GM23338 (cell line): ENCODE measurements around the gene LONP1. TPM values are rescaled to one million over a fixed set of nuclear protein-coding genes. Genes with fewer than 3 reads are reported as not detected.
A peak's percentile ranks its signal among the peaks of the same experiment; 100 is the strongest.

ENCODE experiments used
- ATAC-seq: fragments of 200-7000 bp; cut with Tn5 transposase; 3 replicates; pipeline ENCODE4 v1.9.1; 2020
- DNase-seq: peaks from one replicate; pipeline ENCODE4 v3.0.0-alpha.2; 2015; ENCODE audit warnings: low spot score
- H2AFZ ChIP-seq: fragments of 200-600 bp; sonication (generic); 2 replicates; pipeline ENCODE4 v1.8.0; 2016; ENCODE audit warnings: antibody characterized with exemption, mild to moderate bottlenecking, moderate library complexity
- H3F3A ChIP-seq: fragments of 200-600 bp; sonication (generic); replicated peaks from 2 replicates; pipeline ENCODE4 v1.8.0; 2017; ENCODE audit warnings: antibody characterized with exemption, mixed run types, low read depth
- H3K27ac ChIP-seq: fragments of 200-600 bp; sonication (generic); 2 replicates; pipeline ENCODE4 v1.6.1; 2016; ENCODE audit warnings: low read depth
- H3K27me3 ChIP-seq: fragments of 200-600 bp; sonication (generic); 2 replicates; pipeline ENCODE4 v1.8.0; 2016; ENCODE audit warnings: mild to moderate bottlenecking, mixed run types, moderate library complexity; ENCODE audit not compliant: insufficient read depth
- H3K36me3 ChIP-seq: fragments of 200-600 bp; sonication (generic); 2 replicates; pipeline ENCODE4 v1.8.0; 2016; ENCODE audit warnings: mild to moderate bottlenecking; ENCODE audit not compliant: insufficient read depth
- H3K4me1 ChIP-seq: fragments of 200-600 bp; sonication (generic); 2 replicates; pipeline ENCODE4 v1.8.0; 2016; ENCODE audit warnings: mild to moderate bottlenecking, moderate library complexity; ENCODE audit not compliant: insufficient read depth
- H3K4me2 ChIP-seq: fragments of 200-600 bp; sonication (generic); 2 replicates; pipeline ENCODE4 v1.7.1; 2017; ENCODE audit warnings: mixed run types
- H3K4me3 ChIP-seq: fragments of 200-600 bp; sonication (generic); 2 replicates; pipeline ENCODE4 v1.6.1; 2016; ENCODE audit warnings: mixed run types
- H3K79me2 ChIP-seq: fragments of 200-600 bp; sonication (generic); replicated peaks from 2 replicates; pipeline ENCODE4 v1.8.0; 2017; ENCODE audit warnings: mild to moderate bottlenecking; ENCODE audit not compliant: insufficient read depth
- H3K9me2 ChIP-seq: fragments of 200-600 bp; sonication (generic); 2 replicates; pipeline ENCODE4 v1.8.0; 2017; ENCODE audit not compliant: insufficient read depth
- H4K20me1 ChIP-seq: fragments of 200-600 bp; sonication (generic); replicated peaks from 2 replicates; pipeline ENCODE4 v1.8.0; 2017; ENCODE audit warnings: mild to moderate bottlenecking; ENCODE audit not compliant: insufficient read depth
- H3K27ac Mint-ChIP-seq: 2 replicates; pipeline ENCODE4 v1.8.0; 2020; ENCODE audit warnings: inconsistent platforms, mild to moderate bottlenecking, moderate library complexity, mixed read lengths
- H3K27me3 Mint-ChIP-seq: 3 replicates; pipeline ENCODE4 v1.8.0; 2022; ENCODE audit warnings: low read depth, mild to moderate bottlenecking, moderate library complexity, mixed read lengths, inconsistent platforms; ENCODE audit not compliant: insufficient read depth, poor library complexity
- H3K36me3 Mint-ChIP-seq: 3 replicates; pipeline ENCODE4 v1.8.0; 2021; ENCODE audit warnings: low read depth, mild to moderate bottlenecking, inconsistent platforms, moderate library complexity, mixed read lengths
- H3K4me1 Mint-ChIP-seq: 3 replicates; pipeline ENCODE4 v1.8.0; 2020; ENCODE audit warnings: mild to moderate bottlenecking, inconsistent platforms, mixed read lengths
- H3K4me3 Mint-ChIP-seq: 3 replicates; pipeline ENCODE4 v1.8.0; 2021; ENCODE audit warnings: moderate library complexity, mild to moderate bottlenecking, inconsistent platforms, mixed read lengths
- H3K9me3 Mint-ChIP-seq: 3 replicates; pipeline ENCODE4 v1.8.0; 2020; ENCODE audit warnings: moderate library complexity, mild to moderate bottlenecking, inconsistent platforms, mixed read lengths
- CREB1 ChIP-seq: fragments of 250-450 bp; sonication (Bioruptor Pico); IDR thresholded peaks from 2 replicates; pipeline ENCODE4 v1.5.0; 2020; ENCODE audit warnings: low read depth, mild to moderate bottlenecking, moderate library complexity
- CTCF ChIP-seq, 2 experiments: fragments of 200-600 bp in 1 of 2; sonication (generic) in 1 of 2; conservative IDR thresholded peaks; 2 replicates each; pipeline versions ENCODE4 v1.5.1 to v1.6.1; 2016 to 2017; ENCODE audit warnings: antibody characterized with exemption in 2 of 2, low read depth in 2 of 2, mild to moderate bottlenecking in 2 of 2, moderate library complexity in 1 of 2
- ETS1 ChIP-seq: IDR thresholded peaks from 2 replicates; pipeline ENCODE4 v1.6.1; 2016; ENCODE audit warnings: antibody characterized with exemption
- EZH2 ChIP-seq: fragments of 200-600 bp; sonication (generic); IDR thresholded peaks from one replicate; pipeline ENCODE4 v1.8.0; 2017; ENCODE audit warnings: antibody characterized with exemption, mild to moderate bottlenecking, low read depth; ENCODE audit not compliant: unreplicated experiment
- EZH2phosphoT487 ChIP-seq: fragments of 200-600 bp; sonication (generic); IDR thresholded peaks from one replicate; pipeline ENCODE4 v1.8.1; 2018; ENCODE audit warnings: antibody characterized with exemption; ENCODE audit not compliant: unreplicated experiment
- JUNB ChIP-seq: IDR thresholded peaks from one replicate; pipeline ENCODE4 v1.6.1; 2016; ENCODE audit warnings: antibody characterized with exemption; ENCODE audit not compliant: unreplicated experiment
- NANOG ChIP-seq: IDR thresholded peaks from 2 replicates; pipeline ENCODE4 v1.6.1; 2016; ENCODE audit warnings: antibody characterized with exemption, borderline replicate concordance
- POLR2AphosphoS5 ChIP-seq: IDR thresholded peaks from 2 replicates; pipeline ENCODE4 v1.6.1; 2016; ENCODE audit warnings: antibody characterized with exemption, low read depth
- STAT1 ChIP-seq: IDR thresholded peaks from one replicate; pipeline ENCODE4 v1.6.1; 2016; ENCODE audit warnings: antibody characterized with exemption; ENCODE audit not compliant: unreplicated experiment
- ZNF114 ChIP-seq: fragments of 250-450 bp; sonication (Bioruptor Pico); IDR thresholded peaks from 2 replicates; pipeline ENCODE4 v1.5.0; 2020; ENCODE audit warnings: mild to moderate bottlenecking, moderate library complexity
- ZNF331 ChIP-seq: fragments of 250-450 bp; sonication (Bioruptor Pico); IDR thresholded peaks from 2 replicates; pipeline ENCODE4 v1.5.0; 2020; ENCODE audit warnings: low read depth, mild to moderate bottlenecking, moderate library complexity
- polyA plus RNA-seq: library from polyadenylated mRNA; unstranded; fragments of >200 nt; fragmentation: Nextera tagmentation; extraction: Ambion mirVana; gene quantifications from 2 replicates; pipeline ENCODE4 v1.2.1, GENCODE V29; 2016
- total RNA-seq: library from RNA; depleted of rRNA; stranded (reverse); fragments of >200 nt; shearing (Covaris generic); gene quantifications from 2 replicates; pipeline ENCODE4 v1.2.3, GENCODE V29; 2014
- TF ChIP-seq, protein P1 (sequence below): fragments of 250-450 bp; sonication (Bioruptor Pico); IDR thresholded peaks from 2 replicates; pipeline ENCODE4 v1.5.0; 2020; ENCODE audit warnings: mild to moderate bottlenecking, moderate library complexity
- TF ChIP-seq, protein P2 (sequence below): IDR thresholded peaks from one replicate; pipeline ENCODE4 v1.6.1; 2018; ENCODE audit warnings: antibody characterized with exemption; ENCODE audit not compliant: unreplicated experiment

LONP1 gene
- total and polyA plus RNA-seq, 2 experiments from 2014 or later = 68.6 to 137 TPM

DNA sequence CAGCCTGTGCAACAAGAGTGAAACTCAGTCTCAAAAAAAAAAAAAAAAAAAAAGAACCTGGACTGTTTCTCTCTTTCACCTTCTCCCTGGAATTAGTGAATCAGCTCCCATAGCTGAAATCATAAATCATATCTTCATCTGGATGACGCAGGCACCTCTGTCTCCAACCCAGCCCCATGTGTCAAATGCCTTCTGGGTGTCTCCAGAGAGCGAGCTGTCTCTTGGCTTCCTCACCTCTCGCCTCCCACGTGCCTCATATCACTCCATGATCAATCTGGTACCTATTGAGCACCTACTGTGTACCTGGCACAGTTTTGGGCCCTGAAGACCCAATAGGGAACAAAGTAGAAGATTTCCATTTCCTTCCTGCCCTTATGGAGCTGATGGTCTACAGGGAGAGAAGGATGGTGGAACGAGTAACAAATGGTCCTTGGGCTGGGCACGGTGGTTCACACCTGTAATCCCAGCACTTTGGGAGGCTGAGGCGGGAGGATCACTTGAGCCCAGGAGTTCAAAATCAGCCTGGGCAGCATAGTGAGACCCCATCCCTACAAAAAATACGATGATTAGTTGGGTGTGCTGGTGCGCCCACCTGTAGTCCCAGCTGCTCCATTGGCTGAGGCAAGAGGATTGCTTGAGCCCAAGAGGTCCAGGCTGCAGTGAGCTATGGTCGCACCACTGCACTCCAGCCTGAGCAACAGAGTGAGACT, 36.6 kb downstream of the LONP1 start:
- ATAC-seq (no peak), DNase-seq (no peak)
- Histone ChIP-seq H3K27ac (no peak overlapping the region), H3K4me2 (no peak overlapping the region), H3K9me2 (peaks cover 7% of the 10 kb centered on the region), H3K4me3 (no peak overlapping the region), H4K20me1 (0 out of 2 replicates have a peak, but pooled peaks cover 4% of the 10 kb centered on the region), H3K79me2 (no peaks in the 10 kb centered on the region), H2AFZ (no peak overlapping the region), H3K4me1 (peaks cover 2% of the 10 kb centered on the region; the same call in 1 of the 2 replicates), H3K36me3 (no peaks in the 10 kb centered on the region), H3K27me3 (no peaks in the 10 kb centered on the region), H3F3A (0 out of 2 replicates have a peak, but pooled peaks cover 8% of the 10 kb centered on the region)
- H3K27ac Mint-ChIP-seq = no peak overlapping the region; the same call in 1 of the 2 replicates
- H3K27me3 Mint-ChIP-seq = peaks cover 32% of the 10 kb centered on the region
- TF ChIP-seq ZNF331 (CRISPR knock-in tag) = no peak
- no peak for TF ChIP-seq POLR2AphosphoS5
- TF ChIP-seq NANOG = no peak
- TF ChIP-seq EZH2 = no peak
- TF ChIP-seq EZH2phosphoT487 = no peak
- no peak for TF ChIP-seq ETS1
- TF ChIP-seq ZNF114 (CRISPR knock-in tag) = no peak
- no peak for TF ChIP-seq JUNB
- TF ChIP-seq, protein P1, sequence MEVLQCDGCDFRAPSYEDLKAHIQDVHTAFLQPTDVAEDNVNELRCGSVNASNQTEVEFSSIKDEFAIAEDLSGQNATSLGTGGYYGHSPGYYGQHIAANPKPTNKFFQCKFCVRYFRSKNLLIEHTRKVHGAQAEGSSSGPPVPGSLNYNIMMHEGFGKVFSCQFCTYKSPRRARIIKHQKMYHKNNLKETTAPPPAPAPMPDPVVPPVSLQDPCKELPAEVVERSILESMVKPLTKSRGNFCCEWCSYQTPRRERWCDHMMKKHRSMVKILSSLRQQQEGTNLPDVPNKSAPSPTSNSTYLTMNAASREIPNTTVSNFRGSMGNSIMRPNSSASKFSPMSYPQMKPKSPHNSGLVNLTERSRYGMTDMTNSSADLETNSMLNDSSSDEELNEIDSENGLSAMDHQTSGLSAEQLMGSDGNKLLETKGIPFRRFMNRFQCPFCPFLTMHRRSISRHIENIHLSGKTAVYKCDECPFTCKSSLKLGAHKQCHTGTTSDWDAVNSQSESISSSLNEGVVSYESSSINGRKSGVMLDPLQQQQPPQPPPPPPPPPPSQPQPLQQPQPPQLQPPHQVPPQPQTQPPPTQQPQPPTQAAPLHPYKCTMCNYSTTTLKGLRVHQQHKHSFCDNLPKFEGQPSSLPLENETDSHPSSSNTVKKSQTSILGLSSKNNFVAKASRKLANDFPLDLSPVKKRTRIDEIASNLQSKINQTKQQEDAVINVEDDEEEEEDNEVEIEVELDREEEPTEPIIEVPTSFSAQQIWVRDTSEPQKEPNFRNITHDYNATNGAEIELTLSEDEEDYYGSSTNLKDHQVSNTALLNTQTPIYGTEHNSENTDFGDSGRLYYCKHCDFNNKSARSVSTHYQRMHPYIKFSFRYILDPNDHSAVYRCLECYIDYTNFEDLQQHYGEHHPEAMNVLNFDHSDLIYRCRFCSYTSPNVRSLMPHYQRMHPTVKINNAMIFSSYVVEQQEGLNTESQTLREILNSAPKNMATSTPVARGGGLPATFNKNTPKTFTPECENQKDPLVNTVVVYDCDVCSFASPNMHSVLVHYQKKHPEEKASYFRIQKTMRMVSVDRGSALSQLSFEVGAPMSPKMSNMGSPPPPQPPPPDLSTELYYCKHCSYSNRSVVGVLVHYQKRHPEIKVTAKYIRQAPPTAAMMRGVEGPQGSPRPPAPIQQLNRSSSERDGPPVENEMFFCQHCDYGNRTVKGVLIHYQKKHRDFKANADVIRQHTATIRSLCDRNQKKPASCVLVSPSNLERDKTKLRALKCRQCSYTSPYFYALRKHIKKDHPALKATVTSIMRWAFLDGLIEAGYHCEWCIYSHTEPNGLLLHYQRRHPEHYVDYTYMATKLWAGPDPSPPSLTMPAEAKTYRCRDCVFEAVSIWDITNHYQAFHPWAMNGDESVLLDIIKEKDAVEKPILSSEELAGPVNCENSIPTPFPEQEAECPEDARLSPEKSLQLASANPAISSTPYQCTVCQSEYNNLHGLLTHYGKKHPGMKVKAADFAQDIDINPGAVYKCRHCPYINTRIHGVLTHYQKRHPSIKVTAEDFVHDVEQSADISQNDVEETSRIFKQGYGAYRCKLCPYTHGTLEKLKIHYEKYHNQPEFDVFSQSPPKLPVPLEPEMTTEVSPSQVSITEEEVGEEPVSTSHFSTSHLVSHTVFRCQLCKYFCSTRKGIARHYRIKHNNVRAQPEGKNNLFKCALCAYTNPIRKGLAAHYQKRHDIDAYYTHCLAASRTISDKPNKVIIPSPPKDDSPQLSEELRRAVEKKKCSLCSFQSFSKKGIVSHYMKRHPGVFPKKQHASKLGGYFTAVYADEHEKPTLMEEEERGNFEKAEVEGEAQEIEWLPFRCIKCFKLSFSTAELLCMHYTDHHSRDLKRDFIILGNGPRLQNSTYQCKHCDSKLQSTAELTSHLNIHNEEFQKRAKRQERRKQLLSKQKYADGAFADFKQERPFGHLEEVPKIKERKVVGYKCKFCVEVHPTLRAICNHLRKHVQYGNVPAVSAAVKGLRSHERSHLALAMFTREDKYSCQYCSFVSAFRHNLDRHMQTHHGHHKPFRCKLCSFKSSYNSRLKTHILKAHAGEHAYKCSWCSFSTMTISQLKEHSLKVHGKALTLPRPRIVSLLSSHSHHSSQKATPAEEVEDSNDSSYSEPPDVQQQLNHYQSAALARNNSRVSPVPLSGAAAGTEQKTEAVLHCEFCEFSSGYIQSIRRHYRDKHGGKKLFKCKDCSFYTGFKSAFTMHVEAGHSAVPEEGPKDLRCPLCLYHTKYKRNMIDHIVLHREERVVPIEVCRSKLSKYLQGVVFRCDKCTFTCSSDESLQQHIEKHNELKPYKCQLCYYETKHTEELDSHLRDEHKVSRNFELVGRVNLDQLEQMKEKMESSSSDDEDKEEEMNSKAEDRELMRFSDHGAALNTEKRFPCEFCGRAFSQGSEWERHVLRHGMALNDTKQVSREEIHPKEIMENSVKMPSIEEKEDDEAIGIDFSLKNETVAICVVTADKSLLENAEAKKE = no peak
- no peak for TF ChIP-seq CTCF (conservative IDR thresholded peaks at IDR 0.05; ENCODE audit: low read depth in 2 of 2)
- no peak for TF ChIP-seq CREB1 (CRISPR knock-in tag)
- no peak for TF ChIP-seq STAT1
- TF ChIP-seq, protein P2, sequence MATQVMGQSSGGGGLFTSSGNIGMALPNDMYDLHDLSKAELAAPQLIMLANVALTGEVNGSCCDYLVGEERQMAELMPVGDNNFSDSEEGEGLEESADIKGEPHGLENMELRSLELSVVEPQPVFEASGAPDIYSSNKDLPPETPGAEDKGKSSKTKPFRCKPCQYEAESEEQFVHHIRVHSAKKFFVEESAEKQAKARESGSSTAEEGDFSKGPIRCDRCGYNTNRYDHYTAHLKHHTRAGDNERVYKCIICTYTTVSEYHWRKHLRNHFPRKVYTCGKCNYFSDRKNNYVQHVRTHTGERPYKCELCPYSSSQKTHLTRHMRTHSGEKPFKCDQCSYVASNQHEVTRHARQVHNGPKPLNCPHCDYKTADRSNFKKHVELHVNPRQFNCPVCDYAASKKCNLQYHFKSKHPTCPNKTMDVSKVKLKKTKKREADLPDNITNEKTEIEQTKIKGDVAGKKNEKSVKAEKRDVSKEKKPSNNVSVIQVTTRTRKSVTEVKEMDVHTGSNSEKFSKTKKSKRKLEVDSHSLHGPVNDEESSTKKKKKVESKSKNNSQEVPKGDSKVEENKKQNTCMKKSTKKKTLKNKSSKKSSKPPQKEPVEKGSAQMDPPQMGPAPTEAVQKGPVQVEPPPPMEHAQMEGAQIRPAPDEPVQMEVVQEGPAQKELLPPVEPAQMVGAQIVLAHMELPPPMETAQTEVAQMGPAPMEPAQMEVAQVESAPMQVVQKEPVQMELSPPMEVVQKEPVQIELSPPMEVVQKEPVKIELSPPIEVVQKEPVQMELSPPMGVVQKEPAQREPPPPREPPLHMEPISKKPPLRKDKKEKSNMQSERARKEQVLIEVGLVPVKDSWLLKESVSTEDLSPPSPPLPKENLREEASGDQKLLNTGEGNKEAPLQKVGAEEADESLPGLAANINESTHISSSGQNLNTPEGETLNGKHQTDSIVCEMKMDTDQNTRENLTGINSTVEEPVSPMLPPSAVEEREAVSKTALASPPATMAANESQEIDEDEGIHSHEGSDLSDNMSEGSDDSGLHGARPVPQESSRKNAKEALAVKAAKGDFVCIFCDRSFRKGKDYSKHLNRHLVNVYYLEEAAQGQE = no peak
- H3K4me1 Mint-ChIP-seq = peaks cover 16% of the 10 kb centered on the region
- H3K36me3 Mint-ChIP-seq = no peaks in the 10 kb centered on the region; the same call in 1 of the 3 replicates
- H3K9me3 Mint-ChIP-seq = no peaks in the 10 kb centered on the region
- peak overlapping the region; percentile 17; the same call in 2 of the 3 replicates for H3K4me3 Mint-ChIP-seq
